CD14-positive monocyte (primary cell): ENCODE results near the gene PLEKHH3. TPM values are rescaled to one million over a fixed set of nuclear protein-coding genes. Genes with fewer than 3 reads are reported as not detected.

ENCODE experiments used
- DNase-seq, 3 donors: peaks; one replicate each; pipeline ENCODE4 v3.0.0-alpha.2; 2011 to 2022
- H2AFZ ChIP-seq: 2 replicates; pipeline ENCODE4 v1.6.0; 2012; ENCODE audit warnings: mild to moderate bottlenecking, low read depth, low read length, inconsistent platforms; ENCODE audit not compliant: insufficient read depth, poor library complexity, severe bottlenecking
- H3K27ac ChIP-seq, 2 donors: 1 replicate in 1 of 2; 2 replicates in 1 of 2; pipeline ENCODE4 v1.5.1; 2012 to 2013; ENCODE audit warnings: low read length in 2 of 2, control low read depth in 1 of 2, inconsistent platforms in 1 of 2, low read depth in 1 of 2, mild to moderate bottlenecking in 1 of 2
- H3K27me3 ChIP-seq, 2 donors: one replicate each; pipeline versions ENCODE4 v1.6.0 to v1.6.1; 2011 to 2013; ENCODE audit warnings: low read length in 2 of 2; ENCODE audit not compliant: control insufficient read depth in 2 of 2, insufficient read depth in 2 of 2
- H3K36me3 ChIP-seq, 2 donors: replicated peaks in 1 of 2; 1 replicate in 1 of 2; 2 replicates in 1 of 2; pipeline versions ENCODE4 v1.5.1 to v1.6.1; 2012 to 2013; ENCODE audit warnings: low read length in 2 of 2, control low read depth in 1 of 2, inconsistent platforms in 1 of 2, mild to moderate bottlenecking in 1 of 2; ENCODE audit not compliant: insufficient read depth in 2 of 2, control insufficient read depth in 1 of 2
- H3K4me1 ChIP-seq, 2 donors: 1 replicate in 1 of 2; 2 replicates in 1 of 2; pipeline versions ENCODE4 v1.5.1 to v1.6.1; 2012 to 2013; ENCODE audit warnings: low read length in 2 of 2, control low read depth in 1 of 2, inconsistent platforms in 1 of 2, mild to moderate bottlenecking in 1 of 2, moderate library complexity in 1 of 2; ENCODE audit not compliant: insufficient read depth in 2 of 2, control insufficient read depth in 1 of 2
- H3K4me2 ChIP-seq: replicated peaks from 2 replicates; pipeline ENCODE3; 2012; ENCODE audit warnings: low read length, moderate library complexity, mild to moderate bottlenecking; ENCODE audit not compliant: poor library complexity, severe bottlenecking; ENCODE audit errors: extremely low read depth
- H3K4me3 ChIP-seq, 3 experiments: fragments of 200-600 bp in 1 of 3; sonication (generic) in 1 of 3; replicated peaks in 1 of 3; 1 replicate in 2 of 3; 2 replicates in 1 of 3; pipeline ENCODE4 v1.5.1; 2011 to 2013; ENCODE audit warnings: low read length in 3 of 3, mild to moderate bottlenecking in 3 of 3, control low read depth in 2 of 3, low read depth in 2 of 3, inconsistent platforms in 1 of 3, moderate library complexity in 1 of 3
- H3K79me2 ChIP-seq: 2 replicates; pipeline ENCODE4 v1.6.0; 2012; ENCODE audit warnings: mild to moderate bottlenecking, control low read depth, inconsistent platforms, low read length, moderate library complexity; ENCODE audit not compliant: insufficient read depth
- H3K9ac ChIP-seq: 2 replicates; pipeline ENCODE4 v1.6.0; 2017; ENCODE audit warnings: low read length, mild to moderate bottlenecking; ENCODE audit not compliant: insufficient read depth, poor library complexity, severe bottlenecking
- H3K9me3 ChIP-seq, 2 donors: replicated peaks in 1 of 2; 1 replicate in 1 of 2; 2 replicates in 1 of 2; pipeline versions ENCODE4 v1.5.1 to v1.6.1; 2012 to 2013; ENCODE audit warnings: low read length in 2 of 2, control low read depth in 1 of 2; ENCODE audit not compliant: control insufficient read depth in 1 of 2, insufficient read depth in 1 of 2
- H4K20me1 ChIP-seq: 2 replicates; pipeline ENCODE4 v1.6.0; 2012; ENCODE audit warnings: mild to moderate bottlenecking, low read length, control low read depth, moderate library complexity; ENCODE audit not compliant: insufficient read depth
- H3K27ac Mint-ChIP-seq, 7 donors: one replicate each; pipeline ENCODE4 v1.8.0; 2020; ENCODE audit warnings: mild to moderate bottlenecking in 7 of 7, mixed read lengths in 7 of 7, moderate library complexity in 6 of 7, inconsistent platforms in 2 of 7
- H3K27me3 Mint-ChIP-seq, 3 donors: one replicate each; pipeline ENCODE4 v1.8.0; 2021 to 2022; ENCODE audit warnings: low read depth in 3 of 3, mild to moderate bottlenecking in 3 of 3, mixed read lengths in 3 of 3, moderate library complexity in 3 of 3, inconsistent platforms in 1 of 3
- H3K36me3 Mint-ChIP-seq, 2 donors: one replicate each; pipeline ENCODE4 v1.8.0; 2020; ENCODE audit warnings: mixed read lengths in 2 of 2, inconsistent platforms in 1 of 2, mild to moderate bottlenecking in 1 of 2
- H3K4me1 Mint-ChIP-seq: one replicate; pipeline ENCODE4 v1.8.0; 2020; ENCODE audit warnings: mild to moderate bottlenecking, mixed read lengths
- H3K4me3 Mint-ChIP-seq, 2 donors: one replicate each; pipeline ENCODE4 v1.8.0; 2020; ENCODE audit warnings: mild to moderate bottlenecking in 2 of 2, mixed read lengths in 2 of 2, moderate library complexity in 1 of 2
- H3K9me3 Mint-ChIP-seq, 7 donors: one replicate each; pipeline ENCODE4 v1.8.0; 2020 to 2022; ENCODE audit warnings: mixed read lengths in 7 of 7, mild to moderate bottlenecking in 6 of 7, moderate library complexity in 6 of 7, inconsistent platforms in 2 of 7
- CTCF ChIP-seq: fragments of 200-600 bp; IDR thresholded peaks from one replicate; pipeline ENCODE4 v1.8.0; 2022; ENCODE audit warnings: antibody characterized with exemption, mild to moderate bottlenecking
- WGBS: methylation state at CpG from one replicate; pipeline ENCODE4 v1.1.5; 2013; ENCODE audit warnings: missing lambda C conversion rate; ENCODE audit not compliant: insufficient coverage; 5-methylcytosine and 5-hydroxymethylcytosine counted together
- intact Hi-C, 2 donors: fragments of 100-400 bp; cut with micrococcal nuclease; formaldehyde crosslinking; loops; one replicate each; pipeline versions ENCODE4 v1.15.0 to v1.15.1; 2023
- polyA plus RNA-seq, 3 donors: library from polyadenylated mRNA; depleted of rRNA in 1 of 3; unstranded in 2 of 3; stranded (reverse) in 1 of 3; fragments of 300-500 nt in 2 of 3; fragments of >200 nt in 1 of 3; fragmentation: Illumina TruSeq in 2 of 3; gene quantifications; 1 replicate in 2 of 3; 2 replicates in 1 of 3; pipeline ENCODE4 v1.2.3, GENCODE V29; 2012 to 2021

PLEKHH3 gene
- polyA plus RNA-seq, 3 donors = 0.38 to 0.43 (median 0.41) TPM

GRCh38 chr17:42682722-42683403 lies 6.1 kb upstream of the PLEKHH3 start:
- peaks cover 8 to 10% of the 10 kb centered on the region in 2 donors for H3K36me3 Mint-ChIP-seq
- H3K27ac ChIP-seq = no peak overlapping the region
- peaks cover 6 to 31% (median 17%) of the 10 kb centered on the region in 7 donors for H3K9me3 Mint-ChIP-seq
- peak overlapping the region; percentile 45 for H3K4me2 ChIP-seq
- H3K4me3 Mint-ChIP-seq = peak overlapping the region; percentile 60 to 84
- H3K4me1 ChIP-seq = peaks cover 42 to 52% of the 10 kb centered on the region in 2 donors
- no peaks in the 10 kb centered on the region for H3K79me2 ChIP-seq
- H3K36me3 ChIP-seq = no peaks in the 10 kb centered on the region
- H3K27ac Mint-ChIP-seq = peak overlapping the region in 2 of 7 donors; percentile 37 to 66
- intact Hi-C loops = loop anchor here in 1 of 2 donors (5.0 kb wide), 1 partner anchor 106 kb away; the partner anchor contains the start of gene PSMC3IP
- TF ChIP-seq CTCF = no peak
- no peak overlapping the region for H2AFZ ChIP-seq
- no peak overlapping the region for H3K9ac ChIP-seq
- H4K20me1 ChIP-seq = no peaks in the 10 kb centered on the region
- H3K4me3 ChIP-seq = peak overlapping the region in 1 of 3 experiments; percentile 42
- H3K9me3 ChIP-seq = peaks cover 6 to 14% of the 10 kb centered on the region in 2 donors
- peaks cover 47% of the 10 kb centered on the region for H3K4me1 Mint-ChIP-seq
- H3K27me3 ChIP-seq = peaks cover 26 to 34% of the 10 kb centered on the region in 2 donors
- peaks cover 39 to 62% (median 48%) of the 10 kb centered on the region in 3 donors for H3K27me3 Mint-ChIP-seq
- DNase-seq = peak in 1 of 3 donors; percentile 22
- WGBS = 2% methylated on average over 32 of the region's 34 CpGs

GRCh38 chr17:42681976-42682721 lies 5.4 kb upstream of the PLEKHH3 start, which contains the start of gene CNTNAP1:
CNTNAP1 (plus strand) TSS chr17:42682531; CDS start chr17:42682830, 299 bp downstream.
- Mint-ChIP-seq H3K4me1 (peaks cover 55% of the 10 kb centered on the region), H3K4me3 (peak within 1 kb of the TSS; percentile 60 to 84), H3K27ac (peak within 1 kb of the TSS in 3 of 7 donors; percentile 37 to 85 (median 66)), H3K36me3 (peaks cover 8 to 10% of the 10 kb centered on the region in 2 donors), H3K9me3 (peaks cover 6 to 31% (median 17%) of the 10 kb centered on the region in 7 donors), H3K27me3 (peaks cover 39 to 62% (median 48%) of the 10 kb centered on the region in 3 donors)
- H3K27me3 ChIP-seq = peaks cover 26 to 34% of the 10 kb centered on the region in 2 donors
- 9% methylated on average over 18 of the region's 22 CpGs for WGBS
- peak in 1 of 3 donors; percentile 63 for DNase-seq
- TF ChIP-seq CTCF = no peak
- H3K9ac ChIP-seq = no peak within 1 kb of the TSS
- no peak within 1 kb of the TSS for H3K27ac ChIP-seq
- peak within 1 kb of the TSS; percentile 59 for H2AFZ ChIP-seq
- no peaks in the 10 kb centered on the region for H4K20me1 ChIP-seq
- no peaks in the 10 kb centered on the region for H3K36me3 ChIP-seq
- H3K9me3 ChIP-seq = peaks cover 6 to 14% of the 10 kb centered on the region in 2 donors
- H3K79me2 ChIP-seq = no peaks in the 10 kb centered on the region
- intact Hi-C loops = loop anchor here in 1 of 2 donors (5.0 kb wide), 1 partner anchor 105 kb away; the partner anchor contains the start of gene PSMC3IP
- peak within 1 kb of the TSS in 1 of 3 experiments; percentile 42 for H3K4me3 ChIP-seq
- H3K4me2 ChIP-seq = peak within 1 kb of the TSS; percentile 45
- peaks cover 49 to 59% of the 10 kb centered on the region in 2 donors for H3K4me1 ChIP-seq
